Stimulated activated CD8-positive, alpha-beta memory T cell treated with anti-CD3 and anti-CD28 coated beads, Interleukin-12 subunit alpha, Interleukin-12 subunit beta, amount 100 ng/mL, for 1 hour (primary cell): ENCODE results near the gene CGB7.
"Not testable (repeated sequence)": the region's sequence is repeated elsewhere in the genome, so short reads cannot be mapped to it uniquely, and the experiment has no call there.

Source experiments
- DNase-seq: peaks from one replicate; pipeline ENCODE4 v3.0.0-alpha.2; 2020; ENCODE audit warnings: low read depth

CGB7 gene

DNA sequence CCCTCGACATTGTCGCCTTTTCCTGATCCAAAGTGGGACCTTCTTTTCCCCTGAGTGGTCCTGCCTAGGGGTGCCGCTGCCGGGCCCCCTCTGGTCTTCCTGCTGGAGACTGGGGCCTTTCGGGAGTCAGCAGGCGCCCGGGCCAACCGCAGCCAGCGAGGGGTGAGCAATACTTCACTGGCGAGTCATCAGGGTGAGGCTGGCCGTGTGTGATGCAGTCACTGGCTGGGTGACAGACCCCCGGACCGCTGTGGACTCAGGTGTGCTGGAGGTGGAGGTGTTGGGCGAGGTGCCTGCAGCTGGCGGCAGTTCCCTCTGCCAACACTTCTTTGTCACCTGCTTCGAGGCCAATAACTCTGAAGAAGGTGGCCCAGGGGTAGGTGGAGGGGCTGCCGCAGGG is 15.4 kb downstream of the CGB7 start:
- DNase-seq, result no peak

DNA sequence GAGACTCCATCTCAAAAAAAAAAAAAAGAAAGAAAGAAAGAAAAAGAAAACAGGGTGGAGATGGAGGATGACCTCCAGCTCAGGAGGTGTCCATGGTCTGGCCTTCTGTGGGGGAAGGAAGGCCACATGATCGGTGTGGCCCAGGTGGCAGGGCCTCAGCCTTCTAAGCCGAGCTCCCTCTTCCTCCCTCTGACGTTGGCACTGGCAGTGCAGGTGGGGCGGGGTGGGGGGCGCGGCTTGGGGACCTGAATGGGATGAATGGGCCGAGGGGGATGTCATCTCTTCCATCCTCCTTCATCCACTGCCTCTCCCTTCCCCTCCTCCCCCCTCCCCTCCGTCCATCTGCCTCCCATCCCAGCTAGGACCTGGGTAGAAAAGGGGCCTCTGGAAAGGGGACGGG is 17.8 kb downstream of the CGB7 start:
- not testable (repeated sequence) for DNase-seq

DNA sequence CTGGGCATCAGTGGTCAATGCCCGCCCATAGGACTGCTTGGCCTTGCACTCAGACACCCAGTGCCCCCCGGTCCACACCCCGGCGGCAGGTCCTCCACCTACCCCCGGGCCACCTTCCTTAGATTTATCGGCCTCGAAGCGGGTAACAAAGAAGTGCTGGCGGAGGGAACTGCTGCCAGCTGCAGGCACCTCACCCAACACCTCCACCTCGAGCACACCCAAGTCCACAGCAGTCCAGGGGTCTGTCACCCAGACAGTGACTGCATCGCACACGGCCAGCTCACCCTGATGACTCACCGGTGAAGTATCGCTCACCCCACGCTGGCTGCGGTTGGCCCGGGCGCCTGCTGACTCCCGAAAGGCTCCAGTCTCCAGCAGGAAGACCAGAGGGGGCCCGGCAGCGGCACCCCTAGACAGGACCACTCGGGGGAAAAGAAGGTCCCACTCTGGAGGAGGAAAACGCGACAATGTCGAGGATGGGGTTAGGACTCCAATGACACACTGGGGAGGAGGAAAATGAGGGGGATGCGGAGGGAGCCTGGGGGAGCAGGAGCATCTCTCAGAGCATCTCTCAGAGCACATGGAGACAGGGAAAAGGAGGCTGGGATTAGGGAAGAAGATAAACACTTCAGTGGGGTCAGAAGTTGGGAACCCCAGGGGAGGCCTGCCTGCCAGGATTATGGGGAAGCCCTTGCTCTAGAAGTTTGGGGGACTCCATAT is 18.8 kb downstream of the CGB7 start:
- DNase-seq, result not testable (repeated sequence)

- not testable (repeated sequence) for DNase-seq
Measured at GRCh38 chr19:49038111-49038510, 19.4 kb downstream of the CGB7 start.

DNA sequence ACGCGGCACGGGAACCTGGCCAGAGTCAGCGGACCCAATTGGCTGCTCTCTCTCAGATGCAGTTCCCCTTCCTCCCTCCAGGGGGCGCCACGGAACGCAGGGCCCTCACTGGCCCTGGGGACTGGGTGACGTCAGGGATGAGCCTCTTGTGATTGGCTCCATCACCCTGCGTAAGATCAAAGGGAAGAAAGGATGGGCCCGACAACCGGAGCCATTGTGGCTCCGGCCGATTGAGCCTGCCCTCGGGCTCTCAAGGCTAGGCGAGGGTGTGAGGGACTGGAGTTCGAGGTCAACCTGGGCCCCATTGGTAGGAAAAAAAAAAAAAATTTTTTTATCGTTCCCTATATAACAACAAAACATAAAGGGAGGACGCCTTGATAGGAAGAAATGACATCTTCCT is 20.7 kb downstream of the CGB7 start, which contains the start of gene CGB1:
TSS of gene CGB1 (minus strand) at position 81 of the 400 bp plus-strand sequence. CDS start 184 bp downstream, outside the sequence.
- DNase-seq, result not testable (repeated sequence)

GRCh38 chr19:49031642-49032301 is 25.8 kb downstream of the CGB7 start, which contains the start of gene CGB2:
CGB2 (plus strand) TSS chr19:49031890; CDS start chr19:49032096, 206 bp downstream.
- DNase-seq, result not testable (repeated sequence)

- DNase-seq, result not testable (repeated sequence)
Measured at GRCh38 chr19:49030323-49030722, 27.2 kb downstream of the CGB7 start.

DNA sequence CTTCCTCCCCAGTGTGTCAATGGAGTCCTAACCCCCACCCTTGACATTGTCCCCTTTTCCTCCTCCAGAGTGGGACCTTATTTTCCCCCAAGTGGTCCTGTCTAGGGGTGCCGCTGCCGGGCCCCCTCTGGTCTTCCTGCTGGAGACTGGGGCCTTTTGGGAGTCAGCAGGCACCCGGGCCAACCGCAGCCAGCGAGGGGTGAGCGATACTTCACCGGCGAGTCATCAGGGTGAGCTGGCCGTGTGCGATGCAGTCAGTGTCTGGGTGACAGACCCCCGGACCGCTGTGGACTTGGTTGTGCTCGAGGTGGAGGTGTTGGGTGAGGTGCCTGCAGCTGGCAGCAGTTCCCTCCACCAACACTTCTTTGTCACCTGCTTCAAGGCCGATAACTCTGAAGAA is 27.8 kb downstream of the CGB7 start:
- not testable (repeated sequence) for DNase-seq

GRCh38 chr19:49028686-49029085 is 28.9 kb downstream of the CGB7 start:
- not testable (repeated sequence) for DNase-seq

GRCh38 chr19:49025599-49025998 is 31.9 kb downstream of the CGB7 start:
- not testable (repeated sequence) for DNase-seq

- not testable (repeated sequence) for DNase-seq
Measured at GRCh38 chr19:49025088-49025487, 32.5 kb downstream of the CGB7 start.

DNA sequence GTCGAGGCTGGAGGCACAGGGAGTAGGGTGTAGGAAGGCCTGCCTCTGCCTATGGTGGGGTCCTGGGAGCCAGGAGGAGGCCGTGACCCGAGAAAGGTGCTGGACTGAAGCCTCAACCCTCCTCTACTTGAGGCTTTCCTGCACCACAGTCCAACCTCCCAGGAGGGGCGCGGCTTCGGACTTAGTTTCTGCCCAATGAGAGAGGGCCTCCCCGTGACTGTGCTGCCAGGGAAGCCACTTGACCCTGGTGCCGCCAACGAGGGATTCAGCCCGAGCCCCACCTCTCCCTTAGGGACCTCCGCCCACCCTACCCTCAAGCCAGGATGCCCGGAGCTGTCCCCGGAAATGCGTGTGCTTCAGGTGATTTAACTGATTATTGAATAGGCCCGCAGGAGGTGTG is 33.3 kb downstream of the CGB7 start, which contains the start of gene CGB3:
TSS of gene CGB3 (minus strand) at position 101 of the 400 bp plus-strand sequence. CDS start 362 bp downstream, outside the sequence.
- DNase-seq, result not testable (repeated sequence)

GRCh38 chr19:49022116-49022515 is 35.4 kb downstream of the CGB7 start:
- no peak for DNase-seq

DNA sequence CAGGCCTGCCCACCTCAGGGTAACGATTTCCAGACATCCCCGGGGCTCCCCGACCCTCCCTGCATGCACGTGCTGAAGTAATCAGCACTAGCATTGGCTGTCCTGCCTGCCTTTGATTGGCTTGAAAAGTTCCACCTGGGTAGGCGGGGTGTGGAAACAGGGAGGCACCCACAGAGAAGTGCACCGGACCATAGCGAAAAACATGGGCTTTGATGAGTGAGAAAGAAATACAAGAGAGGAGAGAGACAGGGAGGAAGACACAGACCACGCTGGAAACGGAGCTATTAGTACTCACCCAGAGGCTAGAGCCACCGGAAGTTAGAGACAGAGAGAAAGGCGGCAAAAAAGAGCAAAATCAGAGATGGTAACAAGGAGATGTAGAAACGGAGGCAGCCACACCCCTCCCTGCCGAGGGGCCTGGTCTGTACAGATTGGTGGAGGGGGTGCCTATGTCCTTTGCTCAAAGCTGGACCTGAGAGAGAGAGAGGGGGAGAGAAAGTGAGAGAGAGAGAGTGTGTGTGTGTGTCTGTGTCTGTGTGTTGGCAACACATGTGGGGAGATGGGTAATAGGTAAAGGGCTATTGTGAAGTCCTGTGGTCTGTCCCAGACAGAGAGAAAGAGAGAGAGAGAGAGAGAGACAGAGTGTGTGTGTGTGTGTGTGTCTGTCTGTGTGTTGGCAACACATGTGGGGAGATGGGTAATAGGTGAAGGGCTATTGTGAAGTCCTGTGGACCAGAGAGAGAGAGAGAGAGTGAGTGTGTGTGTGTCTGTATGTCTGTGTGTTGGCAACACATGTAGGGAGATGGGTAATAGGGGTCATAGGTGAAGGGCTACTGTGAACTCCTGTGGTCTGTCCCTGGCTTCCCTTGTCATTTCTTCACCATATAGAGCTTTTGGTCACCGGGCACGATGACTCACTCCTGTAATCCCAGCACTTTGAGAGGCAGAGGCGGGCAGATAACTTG is 36.3 kb downstream of the CGB7 start:
- DNase-seq, result no peak

DNA sequence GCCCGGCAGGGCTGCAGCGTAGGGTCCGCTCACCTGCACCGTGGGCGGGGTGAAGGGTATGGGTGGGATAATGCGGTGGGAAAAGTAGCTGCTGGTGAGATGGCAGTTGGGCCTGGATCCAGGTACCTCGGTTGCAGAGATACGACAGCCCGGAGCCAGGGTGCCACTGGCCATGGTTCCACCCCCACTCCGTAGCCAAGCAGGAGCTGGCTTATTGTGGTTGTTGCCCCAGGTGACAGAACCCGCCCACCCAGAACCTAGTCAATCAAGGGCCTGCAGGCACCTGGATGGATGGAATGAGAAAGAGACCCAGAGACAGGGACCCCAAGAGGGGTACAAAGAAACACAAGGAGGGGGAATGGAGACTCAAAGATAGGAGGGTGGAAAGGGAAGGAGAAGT is 37.2 kb downstream of the CGB7 start:
- no peak for DNase-seq

GRCh38 chr19:49019242-49019932 is 38.2 kb downstream of the CGB7 start:
- DNase-seq, result peak; percentile 40

DNA sequence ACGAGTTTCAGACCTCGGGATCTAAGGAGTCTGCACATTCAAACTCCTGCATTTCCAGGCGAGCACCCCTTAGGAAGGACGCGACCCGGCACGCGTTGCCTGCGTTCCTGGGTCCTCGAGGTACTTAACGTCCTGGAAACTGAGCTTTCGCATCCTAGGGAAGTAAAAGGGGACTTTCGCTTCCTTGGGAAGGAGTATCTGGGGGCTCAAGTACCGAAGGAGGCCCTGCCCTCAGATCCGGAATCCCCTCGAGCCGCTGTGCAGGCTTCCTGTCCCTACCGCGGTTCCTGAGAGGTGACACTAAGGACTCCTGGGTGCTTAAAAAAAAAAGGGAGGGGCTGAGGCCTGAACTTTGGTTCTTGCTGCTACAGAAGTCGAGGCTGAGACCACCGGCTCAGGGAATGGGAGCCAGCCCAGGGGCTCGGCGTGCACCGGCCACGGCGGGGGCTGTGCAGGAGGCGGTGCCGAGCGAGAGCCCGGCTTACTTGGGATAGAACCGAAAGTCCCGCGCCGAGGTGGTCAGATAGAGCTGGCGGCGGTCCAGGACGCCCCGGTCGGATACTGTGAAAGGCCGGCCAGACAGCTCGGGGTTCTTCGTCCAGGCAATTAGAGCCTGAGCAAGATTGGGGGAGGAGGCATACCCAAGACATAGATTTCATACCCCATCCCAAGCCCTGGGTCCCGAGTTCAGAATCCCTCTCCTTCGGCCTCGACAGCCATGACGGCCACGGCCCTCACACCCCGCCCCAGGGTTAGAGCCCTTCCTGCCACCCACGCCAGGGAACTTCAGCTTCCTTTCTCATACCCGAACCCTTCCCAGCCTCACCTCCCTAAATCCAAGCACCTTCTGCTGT is 38.9 kb downstream of the CGB7 start:
- DNase-seq, result not testable (repeated sequence)

- DNase-seq, result peak; percentile 47
Measured at GRCh38 chr19:49017666-49018351, 39.7 kb downstream of the CGB7 start.

- no peak for DNase-seq
Measured at GRCh38 chr19:49017041-49017665, 40.4 kb downstream of the CGB7 start, which contains the start of gene LHB. LHB (minus strand) TSS chr19:49017091; CDS start chr19:49017081, 10 bp downstream.
